GM21737 (cell line): ENCODE measurements around the gene AKR7A2.
"Not testable (repeated sequence)": the region's sequence is repeated elsewhere in the genome, so short reads cannot be mapped to it uniquely, and the experiment has no call there.

Experiments
- ATAC-seq: cut with Tn5 transposase; IDR thresholded peaks from one replicate; pipeline ENCODE4 v1.9.1; 2021; ENCODE audit warnings: mild to moderate bottlenecking, moderate library complexity; ENCODE audit not compliant: unreplicated experiment

The AKR7A2 gene

GRCh38 chr1:19307794-19308508 is 4.0 kb downstream of the AKR7A2 start:
- ATAC-seq: no peak

- no peak for ATAC-seq
These were observed 5.0 kb downstream of the AKR7A2 start for GRCh38 chr1:19306941-19307340.

- no peak for ATAC-seq
These were observed 6.1 kb downstream of the AKR7A2 start for GRCh38 chr1:19305880-19306279.

GRCh38 chr1:19304081-19304480 is 7.9 kb downstream of the AKR7A2 start:
- not testable (repeated sequence) for ATAC-seq

GRCh38 chr1:19300211-19300610 is 11.7 kb downstream of the AKR7A2 start:
- ATAC-seq: no peak

- no peak for ATAC-seq
These were observed 17.3 kb downstream of the AKR7A2 start for GRCh38 chr1:19294638-19295037.

- no peak for ATAC-seq
These were observed 22.7 kb downstream of the AKR7A2 start for GRCh38 chr1:19289244-19289643.

- ATAC-seq: not testable (repeated sequence)
These were observed 23.4 kb downstream of the AKR7A2 start, which contains the start of gene AKR7A3 for GRCh38 chr1:19288324-19289241. Gene AKR7A3 (minus strand): TSS chr1:19288770. CDS start chr1:19288709, 61 bp downstream.

- no peak for ATAC-seq
These were observed 24.3 kb downstream of the AKR7A2 start for GRCh38 chr1:19287436-19288185.

GRCh38 chr1:19285807-19286206 is 26.1 kb downstream of the AKR7A2 start:
- ATAC-seq: not testable (repeated sequence)

- not testable (repeated sequence) for ATAC-seq
These were observed 26.6 kb downstream of the AKR7A2 start for GRCh38 chr1:19285366-19285765.

GRCh38 chr1:19284881-19285280 is 27.1 kb downstream of the AKR7A2 start:
- ATAC-seq: no peak

GRCh38 chr1:19283891-19284290 is 28.1 kb downstream of the AKR7A2 start:
- no peak for ATAC-seq

- no peak for ATAC-seq
These were observed 37.3 kb downstream of the AKR7A2 start for GRCh38 chr1:19274636-19275035.

- not testable (repeated sequence) for ATAC-seq
These were observed 38.0 kb downstream of the AKR7A2 start for GRCh38 chr1:19273844-19274531.

- ATAC-seq: no peak
These were observed 38.7 kb downstream of the AKR7A2 start for GRCh38 chr1:19273106-19273843.

GRCh38 chr1:19272064-19272463 is 39.9 kb downstream of the AKR7A2 start:
- ATAC-seq: no peak

- ATAC-seq: not testable (repeated sequence)
These were observed 41.6 kb downstream of the AKR7A2 start for GRCh38 chr1:19270343-19270730.

GRCh38 chr1:19269427-19270342 is 42.3 kb downstream of the AKR7A2 start:
- ATAC-seq: not testable (repeated sequence)
